Activated B cell treated with CpG ODN at 0.5 μM for 24 hours (primary cell): ENCODE results near the gene NOS1AP. TPM values are rescaled to one million over a fixed set of nuclear protein-coding genes. Genes with fewer than 3 reads are reported as not detected.

ENCODE experiments used
- ATAC-seq: fragments of 200-7000 bp; cut with Tn5 transposase; one replicate; pipeline ENCODE4 v1.10.0; 2021; ENCODE audit warnings: low read depth, mild to moderate bottlenecking, moderate library complexity
- CTCF ChIA-PET: fragments of 350-600 bp; sonication (Branson Sonifier 250); formaldehyde crosslinking; loops from one replicate; lab custom pipeline; 2021; ENCODE audit warnings: antibody characterized with exemption; lab: Charles Lee
- POLR2A ChIA-PET: fragments of 350-600 bp; sonication (Branson Sonifier 250); formaldehyde crosslinking; loops from one replicate; lab custom pipeline; 2021; ENCODE audit warnings: antibody characterized with exemption; lab: Charles Lee
- DNase-seq: peaks from one replicate; pipeline ENCODE4 v3.0.0; 2022
- H3K27ac Mint-ChIP-seq: one replicate; pipeline ENCODE4 v1.8.0; 2020; ENCODE audit warnings: mixed read lengths
- H3K27me3 Mint-ChIP-seq: one replicate; pipeline ENCODE4 v1.8.0; 2021; ENCODE audit warnings: mixed read lengths
- H3K36me3 Mint-ChIP-seq: one replicate; pipeline ENCODE4 v1.8.0; 2021; ENCODE audit warnings: low read depth, mixed read lengths
- H3K4me1 Mint-ChIP-seq: one replicate; pipeline ENCODE4 v1.8.0; 2021; ENCODE audit warnings: mixed read lengths
- H3K4me3 Mint-ChIP-seq: one replicate; pipeline ENCODE4 v1.8.0; 2020; ENCODE audit warnings: mild to moderate bottlenecking, mixed read lengths
- H3K9me3 Mint-ChIP-seq: one replicate; pipeline ENCODE4 v1.8.0; 2020; ENCODE audit warnings: mixed read lengths
- intact Hi-C: fragments of 100-400 bp; cut with micrococcal nuclease; formaldehyde crosslinking; loops from one replicate; pipeline ENCODE4 v1.15.1; 2024
- total RNA-seq: library from RNA; stranded (reverse); gene quantifications from 2 replicates; pipeline ENCODE4 v1.2.3, GENCODE V29; 2022
- TF ChIP-seq, protein P1 (sequence below): fragments of 200-600 bp; IDR thresholded peaks from one replicate; pipeline ENCODE4 v1.8.0; 2022; ENCODE audit warnings: antibody characterized with exemption, mild to moderate bottlenecking

The NOS1AP gene
- total RNA-seq, 1 donor from 2014 or later, result not detected

DNA sequence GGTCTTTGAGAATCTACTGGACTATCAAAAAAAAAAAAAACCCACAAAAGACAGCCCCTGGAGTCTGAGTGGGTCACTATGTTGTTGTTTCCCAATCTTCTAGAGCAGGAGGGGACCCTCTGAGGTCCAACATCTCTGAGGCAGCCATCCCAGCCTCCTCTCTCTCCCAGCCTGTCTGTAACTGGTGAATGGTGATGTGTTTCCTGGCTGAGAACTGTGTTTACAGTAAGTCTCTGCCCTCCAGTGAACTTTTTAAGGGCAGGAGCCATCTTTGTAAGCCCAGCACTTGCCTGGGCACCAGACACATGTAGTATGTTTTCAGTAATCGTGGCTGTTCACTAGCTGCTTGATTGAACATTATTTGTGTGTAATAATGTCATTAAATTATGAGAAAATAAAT is 221.5 kb downstream of the NOS1AP start:
- intact Hi-C loops, result no loop called here
- no peak for DNase-seq
- TF ChIP-seq, protein P1, sequence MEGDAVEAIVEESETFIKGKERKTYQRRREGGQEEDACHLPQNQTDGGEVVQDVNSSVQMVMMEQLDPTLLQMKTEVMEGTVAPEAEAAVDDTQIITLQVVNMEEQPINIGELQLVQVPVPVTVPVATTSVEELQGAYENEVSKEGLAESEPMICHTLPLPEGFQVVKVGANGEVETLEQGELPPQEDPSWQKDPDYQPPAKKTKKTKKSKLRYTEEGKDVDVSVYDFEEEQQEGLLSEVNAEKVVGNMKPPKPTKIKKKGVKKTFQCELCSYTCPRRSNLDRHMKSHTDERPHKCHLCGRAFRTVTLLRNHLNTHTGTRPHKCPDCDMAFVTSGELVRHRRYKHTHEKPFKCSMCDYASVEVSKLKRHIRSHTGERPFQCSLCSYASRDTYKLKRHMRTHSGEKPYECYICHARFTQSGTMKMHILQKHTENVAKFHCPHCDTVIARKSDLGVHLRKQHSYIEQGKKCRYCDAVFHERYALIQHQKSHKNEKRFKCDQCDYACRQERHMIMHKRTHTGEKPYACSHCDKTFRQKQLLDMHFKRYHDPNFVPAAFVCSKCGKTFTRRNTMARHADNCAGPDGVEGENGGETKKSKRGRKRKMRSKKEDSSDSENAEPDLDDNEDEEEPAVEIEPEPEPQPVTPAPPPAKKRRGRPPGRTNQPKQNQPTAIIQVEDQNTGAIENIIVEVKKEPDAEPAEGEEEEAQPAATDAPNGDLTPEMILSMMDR, result no peak
- Mint-ChIP-seq H3K27ac (no peak overlapping the region), H3K27me3 (peaks cover 11% of the 10 kb centered on the region), H3K9me3 (no peaks in the 10 kb centered on the region), H3K36me3 (no peaks in the 10 kb centered on the region), H3K4me1 (no peaks in the 10 kb centered on the region), H3K4me3 (no peak overlapping the region)
- POLR2A ChIA-PET, result no interaction called here
- CTCF ChIA-PET, result no interaction called here
- ATAC-seq, result no peak

DNA sequence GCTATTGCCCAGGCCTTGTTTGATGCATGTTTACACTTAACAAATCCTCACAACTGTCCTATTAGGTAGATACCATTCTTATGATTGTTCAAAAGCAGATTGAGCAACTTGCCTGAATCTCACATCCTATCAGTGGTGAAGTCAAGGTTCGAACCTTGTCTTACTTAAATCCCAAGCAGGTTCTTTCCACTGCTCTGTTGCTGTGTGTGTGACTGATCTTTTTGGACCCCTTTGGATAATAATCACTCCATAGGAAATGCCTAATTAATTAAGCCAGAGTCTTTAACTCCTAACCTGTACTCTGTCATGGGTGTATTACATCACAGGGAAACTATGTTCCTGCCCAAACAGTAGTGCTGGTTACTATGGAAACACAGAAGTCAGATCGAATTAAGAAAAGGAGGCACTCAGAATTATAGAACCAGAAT is 222.9 kb downstream of the NOS1AP start:
- DNase-seq (no peak), ATAC-seq (no peak)
- Mint-ChIP-seq H3K27ac (no peak overlapping the region), H3K9me3 (no peaks in the 10 kb centered on the region), H3K4me3 (no peak overlapping the region), H3K4me1 (no peaks in the 10 kb centered on the region), H3K27me3 (peaks cover 16% of the 10 kb centered on the region), H3K36me3 (no peaks in the 10 kb centered on the region)
- POLR2A ChIA-PET, result no interaction called here
- CTCF ChIA-PET, result no interaction called here
- intact Hi-C loops, result no loop called here
- TF ChIP-seq, protein P1, result no peak

DNA sequence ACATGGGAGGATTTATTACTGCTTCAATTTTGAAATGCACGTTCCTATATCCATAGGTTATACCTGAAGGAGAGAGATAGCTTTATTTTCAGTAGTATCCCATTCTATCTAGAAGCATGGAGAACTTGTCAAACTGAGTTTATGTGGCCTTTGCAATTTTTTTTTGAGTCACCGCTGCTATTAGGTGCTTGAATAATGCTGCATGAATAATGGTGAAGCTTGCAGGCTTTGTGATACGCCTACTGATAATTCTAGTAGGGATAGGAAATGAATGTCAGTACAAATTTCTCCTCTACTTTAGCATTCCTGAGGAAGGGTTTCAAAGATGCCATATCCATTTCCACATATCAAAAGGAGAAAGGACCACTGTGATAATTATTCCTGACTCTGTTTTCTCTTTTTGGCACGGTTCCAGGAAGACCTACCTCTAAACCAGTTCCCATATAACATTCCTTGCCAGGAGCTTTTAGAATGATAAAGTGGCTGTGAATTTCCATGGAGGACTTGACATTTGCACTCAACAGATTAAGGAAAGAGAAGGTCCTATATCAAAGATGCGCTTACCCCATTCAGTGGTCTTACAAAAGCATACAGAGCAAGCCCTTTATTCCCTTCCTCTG is 223.7 kb downstream of the NOS1AP start:
- TF ChIP-seq, protein P1, result no peak
- no peak overlapping the region for H3K4me3 Mint-ChIP-seq
- DNase-seq (no peak), ATAC-seq (no peak)
- H3K27ac Mint-ChIP-seq, result no peak overlapping the region
- POLR2A ChIA-PET, result no interaction called here
- intact Hi-C loops, result no loop called here
- no peaks in the 10 kb centered on the region for H3K9me3 Mint-ChIP-seq
- H3K27me3 Mint-ChIP-seq, result peaks cover 17% of the 10 kb centered on the region
- no peaks in the 10 kb centered on the region for H3K36me3 Mint-ChIP-seq
- H3K4me1 Mint-ChIP-seq, result no peaks in the 10 kb centered on the region
- CTCF ChIA-PET, result no interaction called here

DNA sequence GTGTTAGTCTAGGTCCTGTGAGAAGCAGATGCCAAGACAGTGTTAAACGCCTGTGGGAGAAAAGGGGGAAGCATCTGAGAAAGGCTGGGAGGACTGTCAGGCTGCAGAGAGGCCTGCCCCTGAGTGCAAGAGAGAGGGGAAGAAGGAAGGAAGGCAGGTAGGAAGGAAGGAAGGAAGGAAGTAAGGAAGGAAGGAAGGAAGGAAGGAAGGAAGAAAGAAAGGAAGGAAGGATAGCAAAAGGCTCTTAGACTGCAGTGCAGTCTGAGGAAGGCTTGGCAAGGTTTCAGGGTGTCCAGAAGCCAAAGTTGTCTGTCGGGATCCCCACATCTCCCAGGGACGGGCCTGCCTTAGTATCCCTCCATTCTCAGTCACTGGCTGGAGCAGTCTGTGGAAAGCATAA is 224.5 kb downstream of the NOS1AP start:
- TF ChIP-seq, protein P1, result no peak
- no peaks in the 10 kb centered on the region for H3K36me3 Mint-ChIP-seq
- intact Hi-C loops, result no loop called here
- H3K9me3 Mint-ChIP-seq, result no peaks in the 10 kb centered on the region
- H3K27ac Mint-ChIP-seq, result no peak overlapping the region
- ChIA-PET POLR2A (no interaction called here), CTCF (no interaction called here)
- no peak for DNase-seq
- no peaks in the 10 kb centered on the region for H3K4me1 Mint-ChIP-seq
- no peak overlapping the region for H3K4me3 Mint-ChIP-seq
- H3K27me3 Mint-ChIP-seq, result peaks cover 22% of the 10 kb centered on the region
- no peak for ATAC-seq

DNA sequence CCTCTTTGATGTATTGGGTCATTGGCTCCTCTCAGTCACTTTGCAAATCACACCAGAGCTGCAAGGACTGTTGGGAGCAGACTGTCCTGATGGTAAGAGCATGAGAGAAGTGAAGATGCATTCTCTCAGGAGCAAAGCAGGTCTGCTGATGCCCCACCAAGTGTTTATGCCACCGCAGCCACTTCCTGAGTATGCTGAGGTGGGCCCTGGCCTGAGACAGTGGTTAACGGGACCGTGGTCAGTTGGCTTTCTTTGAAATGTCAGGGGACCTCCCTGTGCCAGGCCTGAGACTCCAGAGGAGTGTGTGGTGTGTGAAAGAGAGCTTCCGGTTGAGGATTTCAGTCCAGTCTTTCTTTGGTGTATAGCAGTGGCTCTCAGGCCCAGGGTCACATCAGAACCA is 227.7 kb downstream of the NOS1AP start:
- H3K9me3 Mint-ChIP-seq, result no peaks in the 10 kb centered on the region
- no peak for ATAC-seq
- ChIA-PET CTCF (no interaction called here), POLR2A (no interaction called here)
- TF ChIP-seq, protein P1, result no peak
- H3K36me3 Mint-ChIP-seq, result no peaks in the 10 kb centered on the region
- H3K27ac Mint-ChIP-seq, result no peak overlapping the region
- no peak for DNase-seq
- H3K4me3 Mint-ChIP-seq, result no peak overlapping the region
- no peaks in the 10 kb centered on the region for H3K4me1 Mint-ChIP-seq
- H3K27me3 Mint-ChIP-seq, result peaks cover 24% of the 10 kb centered on the region
- intact Hi-C loops, result no loop called here
